GM21619 (cell line): ENCODE results near the gene RS1.
A peak's percentile ranks its signal among the peaks of the same experiment; 100 is the strongest.

Experiments used
- ATAC-seq: cut with Tn5 transposase; IDR thresholded peaks from one replicate; pipeline ENCODE4 v1.9.1; 2021; ENCODE audit not compliant: unreplicated experiment

Gene RS1

DNA sequence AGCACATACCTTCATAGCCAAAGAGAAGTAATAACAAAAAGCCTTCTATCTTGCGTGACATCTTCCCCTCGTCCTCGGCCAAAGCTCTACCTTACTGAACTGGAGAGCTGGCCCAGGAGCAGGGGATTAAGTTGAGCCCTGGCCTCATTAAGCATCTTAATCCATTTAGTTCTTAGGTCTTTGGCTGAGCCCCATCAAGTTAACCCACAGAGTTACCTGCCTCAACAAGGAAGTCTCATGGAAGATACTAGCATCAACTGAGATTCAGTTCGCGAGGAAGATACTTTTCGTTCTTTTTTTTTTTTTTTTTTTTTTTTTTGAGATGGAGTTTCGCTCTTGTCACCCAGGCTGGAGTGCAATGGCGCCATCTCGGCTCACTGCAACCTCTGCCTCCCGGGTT is at the start of gene RS1:
Gene RS1 (minus strand): TSS at position 101 of the 400 bp plus-strand sequence. CDS start 40 bp downstream, at position 61.
- no peak for ATAC-seq

DNA sequence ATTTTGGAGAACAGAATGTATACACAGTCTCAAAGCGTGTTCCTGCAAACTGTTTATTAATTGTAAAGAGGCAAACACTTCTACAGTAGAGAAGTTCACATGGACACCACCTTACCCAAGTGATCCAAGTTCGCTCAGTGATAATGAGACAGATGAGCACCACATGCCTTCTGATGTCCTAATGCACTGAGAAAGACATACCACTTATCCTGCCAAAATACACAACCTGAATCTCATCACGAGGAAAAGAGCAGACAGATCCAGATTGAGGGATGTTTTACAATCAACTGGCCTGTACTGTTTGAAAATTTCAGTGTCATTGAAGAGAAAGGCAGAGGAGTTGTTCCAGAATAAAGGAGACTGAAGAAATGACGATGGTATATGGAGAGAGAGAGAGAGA is 47.9 kb upstream of the RS1 start:
- no peak for ATAC-seq

DNA sequence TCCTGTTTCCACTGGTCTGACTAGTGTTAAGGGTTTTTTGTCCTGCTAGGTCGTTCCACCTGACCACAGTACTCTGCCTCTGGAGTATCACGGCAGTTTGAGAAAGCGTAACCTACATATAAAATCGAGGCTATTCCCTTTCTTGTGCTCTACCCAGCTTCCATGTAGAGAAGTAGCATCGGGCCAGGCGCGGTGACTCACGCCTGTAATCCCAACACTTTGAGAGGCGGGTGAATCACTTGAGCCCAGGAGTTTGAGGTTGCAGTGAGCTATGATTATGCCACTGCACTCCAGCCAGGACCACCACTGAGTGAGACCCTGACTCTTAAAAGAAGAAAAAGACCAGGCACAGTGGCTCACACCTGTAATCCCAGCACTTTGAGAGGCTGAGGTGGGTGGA is 43.0 kb upstream of the RS1 start:
- no peak for ATAC-seq

DNA sequence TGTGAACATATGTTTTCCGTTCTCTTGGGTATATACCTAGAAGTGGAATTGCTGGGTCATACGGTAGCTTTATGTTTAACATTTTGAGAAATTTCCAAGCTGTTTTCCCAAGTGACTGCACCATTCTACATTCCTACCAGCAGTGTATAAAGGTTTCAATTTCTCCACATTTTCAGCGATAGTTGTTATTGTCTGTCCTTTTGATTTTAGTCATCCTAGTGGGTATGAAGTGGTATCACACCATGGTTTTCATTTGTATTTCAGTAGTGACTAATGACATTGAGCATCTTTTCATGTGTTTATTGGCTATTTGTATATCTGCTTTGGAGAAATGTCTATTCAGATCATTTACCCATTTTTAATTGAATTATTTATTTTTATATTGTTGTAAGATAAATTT is 37.9 kb upstream of the RS1 start:
- no peak for ATAC-seq

DNA sequence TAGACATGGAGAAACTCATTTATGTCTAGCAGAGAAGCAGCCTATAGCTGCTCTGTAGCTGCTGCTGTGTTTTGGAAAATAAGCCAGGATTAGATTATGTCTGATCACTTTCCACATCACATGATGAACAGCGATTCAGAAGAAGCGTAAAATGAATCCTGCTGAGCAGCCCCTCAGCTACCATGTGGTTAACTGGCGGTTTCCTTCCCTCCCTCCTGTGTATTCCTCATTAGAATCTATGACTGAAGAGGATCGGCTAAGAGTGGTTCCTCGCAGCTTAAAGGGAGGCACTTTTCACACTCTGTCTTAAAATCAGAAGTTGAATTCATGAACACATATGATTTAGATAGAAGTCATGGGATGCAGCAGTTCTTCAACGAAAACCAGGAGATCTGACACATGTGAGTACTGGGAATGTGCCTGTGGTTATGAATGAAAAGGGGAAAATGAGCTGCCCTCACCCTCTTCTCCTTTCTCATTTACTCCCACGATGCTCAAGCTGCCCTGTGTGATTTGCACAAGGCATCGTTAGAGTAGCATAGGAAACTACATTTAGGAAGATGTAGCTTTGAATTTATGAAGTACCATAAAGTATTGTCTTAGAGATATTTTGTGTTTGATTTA is 35.6 kb upstream of the RS1 start, which contains the start of gene PPEF1:
Gene PPEF1 (plus strand): TSS at position 220 of the 624 bp plus-strand sequence. CDS start 136 bp downstream, at position 356.
- ATAC-seq, result no peak

DNA sequence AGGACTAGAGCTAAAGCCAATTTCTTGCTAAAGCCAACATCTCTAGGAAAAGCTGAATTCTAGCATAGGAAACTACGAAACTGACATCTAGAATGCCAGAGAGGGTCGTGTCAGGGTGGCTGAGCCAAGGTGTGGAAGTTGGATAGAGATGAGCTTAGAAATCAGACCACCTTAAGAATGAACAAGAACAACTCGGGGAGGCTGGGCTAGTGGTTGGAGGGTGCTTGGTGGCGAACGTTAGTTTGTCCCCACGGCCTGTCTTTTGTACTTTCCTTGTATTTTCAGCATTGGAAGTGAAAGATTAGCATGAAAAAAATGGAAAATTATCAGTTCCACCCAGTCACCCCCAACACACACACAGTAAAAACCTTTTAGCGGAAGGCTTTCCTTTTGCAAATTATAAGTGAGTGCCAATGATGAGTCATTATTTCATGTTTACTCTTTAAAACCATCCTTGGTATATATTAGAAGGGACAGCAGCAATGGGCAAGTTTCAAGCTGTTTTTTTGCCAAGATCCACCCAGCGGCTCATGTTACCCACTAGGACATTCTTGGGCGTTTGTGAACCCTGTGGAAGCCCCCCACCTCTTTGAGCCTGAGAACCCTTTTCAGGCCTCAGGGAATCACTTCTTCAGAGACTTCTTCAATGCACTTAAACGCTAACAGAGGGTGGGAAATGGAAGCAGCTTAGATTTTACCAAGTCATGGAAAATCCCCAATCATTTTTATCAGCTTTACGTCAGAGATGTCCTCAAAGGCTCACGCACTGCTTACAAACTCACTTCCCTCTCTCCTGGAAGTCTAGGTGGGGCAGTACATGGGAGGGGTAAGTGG is 30.7 kb upstream of the RS1 start:
- ATAC-seq, result no peak

DNA sequence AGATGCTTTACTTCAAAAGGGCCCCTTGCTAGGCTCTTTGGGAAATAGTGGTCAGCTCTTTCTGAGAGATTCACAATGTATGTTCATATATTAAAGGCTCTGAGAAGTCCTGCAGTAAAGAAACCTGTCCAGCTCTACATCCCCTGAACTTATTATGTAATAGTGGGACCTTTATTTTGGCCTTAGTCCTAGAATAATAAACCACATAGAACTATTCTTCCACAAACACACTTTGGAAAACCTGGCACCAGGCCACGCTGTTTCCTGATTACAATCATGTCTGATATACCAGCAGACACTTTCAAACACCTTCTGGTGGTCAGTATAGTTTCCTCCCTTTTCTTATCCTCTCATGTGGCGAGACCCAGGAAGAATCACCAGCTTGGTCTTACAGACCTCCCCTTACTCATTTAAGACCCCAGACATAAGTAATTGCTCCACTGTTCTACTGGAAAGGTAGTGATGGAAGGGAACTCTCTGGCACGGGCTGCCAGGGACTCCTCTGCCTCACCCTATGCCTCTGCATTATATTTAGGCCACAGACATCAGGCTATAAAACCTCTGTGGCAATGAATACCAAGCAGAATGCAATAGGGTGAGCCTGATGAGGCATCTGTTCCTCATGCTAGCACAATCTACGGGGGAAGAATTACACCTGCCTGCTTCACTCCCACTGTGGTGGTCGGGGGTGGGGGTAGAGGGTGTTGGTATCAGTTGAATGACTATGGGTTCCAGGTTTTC is 29.9 kb upstream of the RS1 start:
- ATAC-seq, result no peak

DNA sequence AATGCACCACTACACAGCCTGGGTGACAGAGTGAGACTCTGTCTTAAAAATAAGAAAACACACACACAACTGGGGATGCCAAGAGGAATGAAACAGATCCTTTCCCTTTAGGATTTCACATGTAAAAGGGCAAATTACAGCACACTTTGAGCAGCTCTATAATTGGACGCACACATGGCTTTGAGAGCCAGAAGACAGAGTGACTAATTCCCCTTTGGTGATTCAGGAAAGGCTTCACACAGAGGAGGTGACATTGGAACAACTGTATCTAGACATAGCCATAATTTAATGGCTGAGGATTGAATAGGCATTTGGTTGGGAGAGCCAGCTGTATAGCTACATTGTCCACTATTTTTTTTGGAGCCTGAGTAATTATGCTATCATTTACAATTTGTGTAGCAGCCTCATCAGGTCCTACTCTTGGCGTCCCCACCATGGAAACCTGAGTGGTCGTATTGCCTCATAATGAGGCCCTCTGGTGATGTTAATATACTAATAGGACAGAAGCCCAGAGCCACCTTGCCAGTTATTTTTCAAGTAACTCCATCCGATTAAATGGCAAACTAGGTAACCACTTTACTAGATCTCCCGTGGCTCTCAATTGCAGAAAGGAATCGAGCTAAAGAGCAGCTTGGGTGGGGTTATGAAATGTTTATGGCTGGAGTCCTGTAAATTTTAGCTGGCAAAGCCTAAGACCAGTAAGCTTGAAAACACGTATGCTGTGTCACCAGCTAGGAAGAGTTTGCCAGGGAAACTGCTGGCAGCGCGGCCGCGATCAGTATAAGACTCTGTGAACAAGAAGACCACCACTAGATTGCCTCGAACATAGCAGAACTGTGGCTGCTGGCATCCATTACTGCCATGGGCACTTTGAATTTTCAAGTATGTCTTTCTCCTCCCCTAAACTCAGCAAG is 27.1 kb upstream of the RS1 start:
- no peak for ATAC-seq

DNA sequence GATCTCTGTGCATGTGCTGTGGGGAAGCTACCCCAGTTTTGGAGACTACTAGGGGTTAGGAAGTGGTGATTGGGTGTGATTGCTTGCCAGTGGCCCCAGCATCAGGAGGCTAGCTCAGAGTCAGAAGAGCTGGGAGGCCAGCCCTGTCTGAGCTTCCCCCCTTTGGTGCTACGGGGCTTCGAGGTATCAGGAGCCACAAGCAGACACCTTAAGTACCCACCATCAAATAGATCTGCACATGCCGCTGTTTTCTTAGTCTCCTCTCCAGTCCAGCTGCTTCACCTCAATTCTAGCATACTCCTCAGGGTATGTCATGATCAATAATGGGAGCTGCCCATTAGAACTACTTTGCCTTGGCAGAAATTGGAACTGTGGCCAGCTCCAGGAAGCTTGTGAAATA is 24.7 kb upstream of the RS1 start:
- no peak for ATAC-seq

DNA sequence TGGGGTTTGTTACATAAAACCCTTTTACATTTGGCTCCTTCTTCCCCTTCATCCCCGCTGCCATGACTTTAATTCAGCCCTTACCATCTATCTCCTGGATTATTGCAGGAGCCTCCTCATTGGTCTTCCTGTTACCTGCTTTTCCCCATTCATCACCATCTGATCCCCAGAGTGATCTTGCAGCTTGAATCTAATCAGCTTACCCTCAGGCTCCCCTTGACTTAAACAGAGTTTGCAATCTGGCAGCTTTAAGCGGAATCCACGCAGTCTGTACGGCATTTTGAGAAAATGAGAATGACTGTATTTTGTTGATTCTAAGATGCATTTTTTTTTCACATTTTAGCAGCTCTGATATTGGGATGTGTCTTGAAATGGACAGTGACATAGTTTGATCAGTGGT is 20.6 kb upstream of the RS1 start:
- ATAC-seq, result no peak

DNA sequence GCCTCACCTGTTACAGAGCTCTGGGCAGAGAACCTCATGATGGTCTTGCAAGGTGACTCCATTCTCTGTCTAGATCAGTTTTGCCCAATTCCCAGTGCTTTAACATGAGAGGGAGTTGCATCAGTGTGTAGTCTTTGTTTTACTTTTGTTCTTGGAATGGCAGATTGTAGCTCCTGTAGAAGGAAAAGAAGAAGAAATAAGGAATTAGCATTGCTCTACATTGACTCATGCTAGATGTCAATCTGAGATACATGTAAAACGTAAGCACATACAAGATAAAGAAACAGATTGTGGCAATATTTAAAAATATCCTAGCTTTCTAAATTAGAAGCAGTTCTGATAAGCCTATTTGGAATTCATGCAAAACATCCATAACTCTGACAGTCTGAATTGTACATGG is 19.5 kb upstream of the RS1 start:
- ATAC-seq, result no peak

DNA sequence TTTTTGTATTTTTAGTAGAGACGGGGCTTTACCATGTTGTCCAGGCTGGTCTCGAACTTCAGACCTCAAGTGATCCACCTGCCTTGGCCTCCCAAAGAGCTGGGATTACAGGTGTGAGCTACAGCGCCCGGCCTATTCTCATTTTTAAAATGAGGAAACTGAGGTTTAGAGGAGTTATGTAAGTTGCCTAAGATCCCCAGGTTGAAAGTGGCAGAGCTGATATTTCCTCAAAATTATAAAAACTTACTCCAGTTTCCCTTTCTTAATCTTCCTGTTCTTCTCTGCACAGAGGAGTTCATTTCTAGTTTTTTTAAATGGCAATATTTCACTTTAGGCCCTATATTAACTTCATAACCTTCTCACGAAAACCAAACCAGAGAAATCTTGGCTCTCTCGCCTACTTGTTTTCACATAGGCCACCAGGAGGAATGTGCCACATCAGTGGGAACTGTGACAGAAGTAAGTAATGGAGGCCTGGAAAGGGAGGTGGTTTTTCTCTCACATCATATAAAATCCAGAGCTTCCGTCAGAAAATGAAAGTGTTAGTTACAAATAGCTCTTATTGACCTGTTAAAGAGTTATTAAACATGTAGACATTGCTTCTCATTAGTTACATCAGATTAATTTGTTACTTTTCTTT is 16.1 kb upstream of the RS1 start:
- no peak for ATAC-seq

DNA sequence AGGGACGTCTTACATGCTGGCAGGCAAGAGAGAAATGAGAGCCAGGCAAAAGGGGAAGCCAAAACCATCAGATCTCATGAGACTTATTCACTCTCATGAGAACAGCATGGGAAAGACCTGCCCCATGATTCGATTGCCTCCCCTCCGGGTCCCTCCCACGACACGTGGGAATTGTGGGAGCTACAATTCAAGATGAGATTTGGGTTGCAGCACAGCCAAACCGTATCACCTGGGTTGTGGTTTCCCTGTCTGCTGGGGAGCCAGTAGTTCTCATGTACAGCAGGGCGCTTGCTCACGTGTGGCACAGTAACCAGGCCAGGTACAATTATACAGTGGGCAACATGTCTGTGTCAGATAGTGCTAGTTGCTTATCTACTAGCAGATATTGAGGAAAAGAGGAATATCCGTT is 11.1 kb upstream of the RS1 start:
- no peak for ATAC-seq

DNA sequence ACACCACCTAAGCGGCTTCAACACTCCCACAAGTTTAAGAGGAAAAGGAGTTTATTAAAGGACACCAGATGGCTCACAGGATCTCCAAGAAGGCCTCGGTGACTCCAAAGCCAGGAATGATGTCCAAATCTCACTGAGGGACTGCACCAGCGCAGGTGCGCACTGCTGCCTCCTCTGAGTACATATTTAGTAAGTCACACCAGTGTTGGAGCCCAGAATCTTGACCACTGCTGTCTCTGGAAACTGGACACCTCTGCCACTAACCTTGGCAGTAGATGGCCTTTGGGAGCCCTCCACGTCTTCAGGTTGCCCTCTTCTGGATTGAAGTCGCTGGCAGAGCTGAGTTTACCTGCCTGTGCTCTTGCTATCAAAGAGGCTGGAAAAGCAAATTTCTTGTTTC is 10.1 kb upstream of the RS1 start:
- ATAC-seq, result no peak

DNA sequence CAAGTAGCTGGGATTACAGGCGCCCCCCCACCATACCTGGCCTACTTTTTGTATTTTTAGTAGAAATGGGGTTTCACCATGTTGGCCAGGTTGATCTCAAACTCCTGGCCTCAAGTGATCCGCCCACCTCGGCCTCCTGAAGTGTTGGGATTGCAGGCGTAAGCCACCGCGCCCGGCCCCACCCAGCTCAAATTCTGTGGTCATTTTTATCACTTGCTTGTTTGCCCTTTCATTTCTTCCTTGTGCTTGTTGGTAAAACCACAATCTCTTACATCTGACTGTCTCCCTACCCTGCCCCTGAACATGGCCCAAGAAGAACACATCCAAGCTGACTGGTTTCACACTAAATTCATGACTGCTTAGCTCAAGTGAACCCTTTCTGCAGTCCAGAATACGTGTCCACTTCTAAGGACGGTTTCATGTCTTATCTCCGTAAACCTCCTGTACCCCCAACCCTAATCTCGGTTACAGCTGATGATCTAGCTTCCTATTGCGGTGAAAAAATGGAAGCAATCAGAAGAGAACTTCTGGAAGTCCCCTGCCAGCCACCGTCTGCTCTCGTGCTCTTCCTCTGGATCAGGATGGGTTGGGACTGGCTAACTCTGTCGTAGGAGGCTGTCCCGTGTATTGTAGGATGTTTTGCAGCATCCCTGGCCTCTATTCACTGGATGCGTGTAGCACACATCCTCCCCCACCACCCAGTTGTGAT is 5.4 kb upstream of the RS1 start:
- ATAC-seq, result no peak

DNA sequence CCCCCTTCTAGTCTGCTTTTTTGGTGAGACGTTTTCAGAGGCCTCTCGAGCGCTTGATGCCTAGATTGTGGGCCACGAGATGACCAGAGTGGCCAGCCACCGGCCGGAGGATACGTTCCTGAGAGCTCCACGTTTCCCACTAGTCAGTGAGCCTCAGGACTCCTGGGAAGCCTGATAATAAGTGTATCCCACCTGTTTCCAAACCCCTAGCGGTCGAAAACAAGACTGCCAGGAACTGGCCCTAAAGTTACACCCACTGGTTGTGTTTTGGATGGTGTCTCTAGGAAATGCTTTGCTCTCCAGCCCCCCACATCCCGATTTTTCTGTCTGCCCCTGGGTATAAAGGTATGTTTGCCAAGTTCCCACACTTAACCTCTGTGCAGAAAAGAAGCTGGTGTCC is 4.6 kb upstream of the RS1 start:
- ATAC-seq, result no peak

DNA sequence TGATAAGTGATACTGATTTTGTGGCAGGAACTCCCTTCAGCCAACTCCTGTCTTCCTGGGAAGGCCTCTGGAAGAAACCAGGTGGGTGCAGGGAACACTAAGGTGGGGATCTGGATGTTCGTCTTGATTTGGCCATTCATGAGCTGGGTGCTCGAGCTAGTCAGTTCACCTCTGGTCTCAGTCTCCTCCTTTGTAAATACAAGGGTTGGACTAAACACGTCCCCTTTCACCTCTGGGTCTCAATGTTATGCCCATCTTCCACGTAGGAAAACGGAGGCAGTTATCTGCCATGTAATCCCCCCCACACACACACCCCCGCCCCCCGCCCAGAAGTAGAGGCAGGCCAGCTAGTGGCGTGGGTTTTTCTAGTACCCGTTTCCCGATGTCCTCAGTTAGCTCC is 4.1 kb upstream of the RS1 start:
- ATAC-seq, result no peak

DNA sequence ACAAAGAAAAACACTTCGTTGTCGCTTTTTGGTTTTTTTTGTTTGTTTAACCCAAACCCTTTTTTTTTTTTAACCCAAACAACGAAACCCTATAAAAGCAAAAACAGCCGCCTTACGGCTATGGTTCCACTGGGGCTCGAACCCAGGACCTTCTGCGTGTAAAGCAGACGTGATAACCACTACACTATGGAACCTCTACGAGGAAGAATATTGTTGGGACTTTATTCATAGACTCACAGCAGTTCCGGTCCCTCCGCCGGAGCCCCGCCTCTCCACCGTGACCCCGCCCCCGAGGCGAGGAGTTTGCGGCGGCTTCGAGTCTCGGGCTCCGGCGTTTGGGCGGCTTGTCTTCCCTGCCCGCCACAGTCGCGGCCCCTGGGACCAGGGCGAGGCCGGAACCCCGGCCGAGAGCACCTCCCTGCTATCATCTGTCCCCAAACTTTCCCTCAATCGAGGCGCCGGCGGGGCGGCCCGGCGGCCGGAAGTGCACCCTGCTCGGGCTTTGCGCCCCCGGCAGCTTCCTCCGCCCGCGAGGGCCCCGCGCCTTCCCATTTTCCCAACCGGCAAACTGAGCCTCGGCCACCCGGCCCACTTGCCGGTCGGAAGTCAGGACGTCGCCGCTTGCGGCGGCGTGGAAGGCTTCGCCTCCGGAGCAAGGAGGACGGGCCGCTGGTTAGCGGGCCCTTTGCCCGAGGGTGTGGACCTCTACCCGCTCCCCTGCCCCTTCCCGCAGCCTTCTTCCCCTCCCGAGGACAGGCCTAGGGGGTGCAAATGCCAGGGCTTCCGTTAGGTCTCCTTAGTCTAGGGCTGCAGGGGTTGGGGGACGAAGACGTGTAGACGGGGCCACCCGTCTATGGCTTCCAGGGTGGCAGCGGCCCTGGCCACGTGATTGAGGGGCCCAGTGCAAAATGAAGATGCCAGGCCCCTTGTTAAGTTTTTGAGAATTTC is 3.2 kb upstream of the RS1 start:
- ATAC-seq, result peak; percentile 84

DNA sequence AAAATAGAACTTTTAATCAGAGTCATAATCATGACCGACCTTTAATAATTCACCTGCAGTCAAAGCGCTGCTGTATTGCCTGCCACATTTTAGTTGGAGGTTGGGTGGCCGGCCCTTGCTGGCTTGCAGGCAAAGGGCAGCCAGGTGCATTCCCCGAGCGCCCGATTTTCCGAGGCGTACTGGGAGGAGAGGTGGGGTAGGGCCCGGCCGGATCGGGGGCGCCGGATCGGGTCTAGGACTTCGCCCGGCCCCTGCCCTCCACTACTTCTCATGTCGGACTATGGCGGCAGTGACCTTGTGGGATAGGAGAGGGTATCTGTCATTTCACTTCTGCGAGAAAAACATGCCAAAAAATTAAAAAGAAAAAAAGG is 2.5 kb upstream of the RS1 start:
- ATAC-seq, result peak; percentile 31
